AG08395 (cell line): ENCODE results near the gene ZNF445.
"Not testable (repeated sequence)": the region's sequence is repeated elsewhere in the genome, so short reads cannot be mapped to it uniquely, and the experiment has no call there.

Source experiments
- DNase-seq: peaks from one replicate; pipeline ENCODE4 v3.0.0; 2012; ENCODE audit warnings: mixed read lengths, low spot score

ZNF445 gene

GRCh38 chr3:44398853-44399252 lies 78.6 kb downstream of the ZNF445 start:
- DNase-seq = no peak

- not testable (repeated sequence) for DNase-seq
Measured at GRCh38 chr3:44398271-44398670, 79.2 kb downstream of the ZNF445 start.

GRCh38 chr3:44396200-44397171 lies 81.0 kb downstream of the ZNF445 start:
- no peak for DNase-seq

- DNase-seq = no peak
Measured at GRCh38 chr3:44395714-44396113, 81.8 kb downstream of the ZNF445 start.

GRCh38 chr3:44392489-44392888 lies 85.0 kb downstream of the ZNF445 start:
- DNase-seq = no peak

- no peak for DNase-seq
Measured at GRCh38 chr3:44387404-44387803, 90.1 kb downstream of the ZNF445 start.
